Fibroblast of pulmonary artery (primary cell): ENCODE results near the gene ASXL2.
"Not testable (repeated sequence)": the region's sequence is repeated elsewhere in the genome, so short reads cannot be mapped to it uniquely, and the experiment has no call there.

Source experiments
- DNase-seq: peaks from one replicate; pipeline ENCODE4 v3.0.0-alpha.2; 2010; ENCODE audit warnings: low read depth
- H3K4me3 ChIP-seq: replicated peaks from 2 replicates; pipeline ENCODE4 v1.5.1; 2011; ENCODE audit warnings: low read depth, mild to moderate bottlenecking, control low read depth, low read length, moderate library complexity
- CTCF ChIP-seq: IDR thresholded peaks from 2 replicates; pipeline ENCODE4 v1.5.1; 2011; ENCODE audit warnings: mild to moderate bottlenecking, control low read depth, low read length, inconsistent platforms; ENCODE audit errors: missing control alignments

The ASXL2 gene

GRCh38 chr2:25853038-25853638, 25.1 kb downstream of the ASXL2 start:
- TF ChIP-seq CTCF, result no peak
- no peak for DNase-seq
- H3K4me3 ChIP-seq, result no peak overlapping the region

GRCh38 chr2:25851740-25852503, 26.4 kb downstream of the ASXL2 start:
- DNase-seq, result peak; percentile 93
- peak overlapping the region; percentile 38 for H3K4me3 ChIP-seq
- peak; percentile 60 for TF ChIP-seq CTCF

- not testable (repeated sequence) for H3K4me3 ChIP-seq, DNase-seq
These were observed 27.9 kb downstream of the ASXL2 start for GRCh38 chr2:25850400-25850799.

GRCh38 chr2:25849350-25849749, 28.9 kb downstream of the ASXL2 start:
- DNase-seq, result not testable (repeated sequence)

GRCh38 chr2:25845843-25846505, 32.3 kb downstream of the ASXL2 start:
- no peak for DNase-seq
- no peak overlapping the region for H3K4me3 ChIP-seq
- TF ChIP-seq CTCF, result no peak

More at GRCh38 chr2:25849350-25849749, 28.9 kb downstream of the ASXL2 start:
- not testable (repeated sequence) for H3K4me3 ChIP-seq

GRCh38 chr2:25844089-25844488, 34.2 kb downstream of the ASXL2 start:
- no peak overlapping the region for H3K4me3 ChIP-seq
- no peak for TF ChIP-seq CTCF
- peak; percentile 49 for DNase-seq

GRCh38 chr2:25842155-25842554, 36.1 kb downstream of the ASXL2 start:
- TF ChIP-seq CTCF, result no peak
- no peak overlapping the region for H3K4me3 ChIP-seq
- DNase-seq, result no peak
